NB4 (cell line): ENCODE results near the gene COL6A1.

Source experiments
- DNase-seq: peaks from one replicate; pipeline ENCODE4 v3.0.0; 2010; ENCODE audit warnings: low read depth
- H3K4me3 ChIP-seq: one replicate; pipeline ENCODE4 v1.5.1; 2011; ENCODE audit warnings: mild to moderate bottlenecking, low read depth, low read length, moderate library complexity
- CTCF ChIP-seq: IDR thresholded peaks from one replicate; pipeline ENCODE4 v1.5.1; 2012; ENCODE audit warnings: low read depth, low read length
- MAX ChIP-seq: IDR thresholded peaks from 2 replicates; pipeline ENCODE4 v1.6.1; 2011; ENCODE audit warnings: low read depth, low read length
- MYC ChIP-seq: IDR thresholded peaks from 2 replicates; pipeline ENCODE4 v1.6.1; 2011; ENCODE audit warnings: low read depth, low read length
- POLR2A ChIP-seq: IDR thresholded peaks from 2 replicates; pipeline ENCODE4 v1.6.1; 2011; ENCODE audit warnings: mild to moderate bottlenecking; ENCODE audit not compliant: insufficient read length; ENCODE audit errors: extremely low read depth

COL6A1 gene

GRCh38 chr21:46032100-46032499 is 50.5 kb downstream of the COL6A1 start:
- DNase-seq: no peak
- TF ChIP-seq MYC (no peak), POLR2A (no peak), CTCF (no peak), MAX (no peak)
- no peak overlapping the region for H3K4me3 ChIP-seq

GRCh38 chr21:46033410-46034400 is 52.1 kb downstream of the COL6A1 start:
- no peak for TF ChIP-seq MYC
- TF ChIP-seq POLR2A: no peak
- TF ChIP-seq MAX: no peak
- no peak for TF ChIP-seq CTCF
- no peak overlapping the region for H3K4me3 ChIP-seq
- no peak for DNase-seq

GRCh38 chr21:46035809-46036695 is 54.5 kb downstream of the COL6A1 start:
- no peak overlapping the region for H3K4me3 ChIP-seq
- TF ChIP-seq CTCF (no peak), POLR2A (no peak), MAX (no peak), MYC (no peak)
- no peak for DNase-seq

GRCh38 chr21:46036696-46037330 is 55.2 kb downstream of the COL6A1 start:
- DNase-seq: no peak
- H3K4me3 ChIP-seq: no peak overlapping the region

More at GRCh38 chr21:46036696-46037330, 55.2 kb downstream of the COL6A1 start:
- no peak for TF ChIP-seq POLR2A
- TF ChIP-seq MAX: no peak
- TF ChIP-seq CTCF: no peak
- no peak for TF ChIP-seq MYC
